GM15510 (cell line): ENCODE data around the gene SLC39A1.

Experiments used
- POLR2A ChIP-seq: IDR thresholded peaks from 3 replicates; pipeline ENCODE4 v1.6.1; 2011; ENCODE audit warnings: borderline replicate concordance; ENCODE audit not compliant: insufficient read length; ENCODE audit errors: extremely low read depth

The SLC39A1 gene

DNA sequence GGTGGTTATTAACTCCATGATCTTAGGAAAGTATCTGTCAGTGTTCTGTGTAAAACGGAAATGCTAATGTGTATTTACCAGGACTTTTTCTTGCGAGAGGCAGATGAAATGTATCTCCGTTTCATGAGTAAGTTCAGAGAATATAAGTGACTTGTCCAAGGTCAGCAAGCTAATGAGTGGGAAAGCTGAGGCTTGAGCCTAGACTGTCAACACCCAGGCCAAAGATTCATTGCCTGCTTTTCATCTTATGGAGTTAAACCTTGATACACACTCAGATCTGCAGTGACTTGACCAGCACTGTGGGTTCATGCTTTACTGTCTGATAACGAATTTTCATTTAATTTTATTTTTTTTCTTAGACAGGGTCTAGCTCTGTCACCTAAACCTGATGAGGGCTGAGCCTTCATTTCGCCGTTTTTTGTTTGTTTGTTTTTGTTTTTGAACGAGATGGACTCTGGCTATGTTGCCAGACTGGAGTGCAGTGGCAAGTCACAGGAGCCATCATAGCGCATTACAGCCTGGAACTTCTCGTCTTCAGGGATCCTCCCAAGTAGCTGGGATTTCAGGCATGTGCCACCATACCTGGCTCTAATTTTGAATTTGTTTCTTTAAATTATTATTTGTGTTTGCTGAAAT lies 15.1 kb upstream of the SLC39A1 start:
- no peak for TF ChIP-seq POLR2A

DNA sequence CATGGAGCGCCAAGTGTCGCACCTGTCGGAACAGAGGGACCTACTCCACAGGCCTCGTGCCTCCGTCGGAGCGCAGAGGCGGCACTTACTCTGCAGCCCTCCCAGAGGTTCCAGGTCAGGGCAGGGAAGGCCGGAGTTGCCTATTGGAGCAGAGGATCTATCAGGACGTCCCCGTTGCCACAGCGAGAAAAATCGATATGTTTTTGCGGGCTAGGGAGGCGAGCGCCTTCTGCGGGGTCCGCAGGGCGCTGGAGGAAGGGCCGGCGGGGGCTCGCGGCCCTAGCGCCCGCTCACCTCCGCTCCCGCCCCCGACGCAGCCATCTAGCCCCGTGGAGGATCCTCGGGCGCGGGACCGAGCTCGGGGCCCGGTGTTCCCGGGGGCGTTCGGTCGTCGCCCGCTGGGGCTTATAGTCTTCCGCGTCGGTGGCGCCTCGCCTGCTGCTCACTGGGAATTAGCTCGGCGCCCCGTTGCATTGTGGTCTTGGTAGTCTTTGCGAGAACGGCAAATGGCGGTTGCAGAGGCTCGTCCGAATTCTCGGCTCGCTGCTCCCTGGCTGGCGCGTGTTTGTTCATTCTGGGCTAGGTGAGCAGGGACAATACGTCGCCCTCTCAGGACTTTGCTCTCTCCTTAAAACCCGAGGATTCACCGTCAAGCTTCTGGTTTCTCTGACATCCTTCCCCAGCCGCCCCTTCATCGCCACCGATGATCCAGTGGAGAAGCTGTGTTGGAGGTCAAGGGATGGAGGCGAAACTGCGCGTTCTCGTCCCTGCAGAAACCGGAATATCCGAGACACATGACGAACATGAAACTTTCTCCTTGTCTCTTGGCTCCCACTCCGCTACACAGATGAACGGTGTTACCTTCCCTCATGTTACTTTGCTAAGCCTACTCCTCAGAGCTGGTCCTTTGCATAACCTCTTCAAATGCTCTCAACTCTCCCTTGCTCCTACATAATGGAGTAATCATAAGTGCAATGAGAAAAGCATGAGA lies 14.2 kb upstream of the SLC39A1 start, which contains the start of gene JTB:
Gene JTB (minus strand): TSS at position 425 of the 991 bp plus-strand sequence. CDS start 422 bp downstream, at position 3.
- TF ChIP-seq POLR2A, result peak; percentile 95

DNA sequence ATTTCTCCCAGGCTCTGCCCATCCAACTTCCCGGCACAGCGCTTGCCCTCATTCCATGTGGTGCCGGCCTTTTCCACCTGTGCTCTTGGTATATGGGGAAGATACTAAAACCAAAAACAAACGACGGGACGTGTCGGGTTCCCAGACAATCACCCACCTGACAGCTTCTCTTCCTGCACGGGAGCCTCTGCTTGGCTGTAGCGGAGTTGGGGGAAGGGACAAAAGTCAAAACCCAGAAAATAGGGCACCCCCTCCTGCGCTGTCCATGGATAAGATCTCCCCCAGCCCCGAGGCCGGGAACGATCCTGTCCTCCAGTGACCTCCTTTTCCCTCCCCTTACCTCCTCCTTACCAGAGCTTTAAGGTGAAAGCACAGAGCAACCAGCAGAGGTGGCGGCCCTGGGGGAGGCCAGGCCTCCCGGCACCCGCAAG lies 13.5 kb upstream of the SLC39A1 start:
- TF ChIP-seq POLR2A, result no peak

DNA sequence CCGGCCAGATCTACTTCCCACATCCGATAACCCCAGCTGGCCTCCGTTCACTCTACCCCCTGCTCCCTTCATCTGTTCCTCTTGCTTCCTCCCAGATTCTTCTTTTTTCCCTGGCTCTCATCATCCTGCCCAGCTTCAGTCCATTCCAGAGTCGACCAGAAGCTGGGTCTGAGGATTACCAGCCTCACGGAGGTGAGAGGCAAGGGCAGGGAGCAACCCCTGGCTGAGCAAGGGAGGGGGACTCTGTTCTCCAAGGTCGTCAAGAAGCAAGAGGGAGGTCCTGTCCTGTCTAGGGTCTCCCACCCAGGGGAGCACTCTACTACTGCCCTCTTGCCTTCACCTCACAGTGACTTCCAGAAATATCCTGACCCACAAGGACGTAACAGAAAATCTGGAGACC lies 10.2 kb upstream of the SLC39A1 start:
- no peak for TF ChIP-seq POLR2A

DNA sequence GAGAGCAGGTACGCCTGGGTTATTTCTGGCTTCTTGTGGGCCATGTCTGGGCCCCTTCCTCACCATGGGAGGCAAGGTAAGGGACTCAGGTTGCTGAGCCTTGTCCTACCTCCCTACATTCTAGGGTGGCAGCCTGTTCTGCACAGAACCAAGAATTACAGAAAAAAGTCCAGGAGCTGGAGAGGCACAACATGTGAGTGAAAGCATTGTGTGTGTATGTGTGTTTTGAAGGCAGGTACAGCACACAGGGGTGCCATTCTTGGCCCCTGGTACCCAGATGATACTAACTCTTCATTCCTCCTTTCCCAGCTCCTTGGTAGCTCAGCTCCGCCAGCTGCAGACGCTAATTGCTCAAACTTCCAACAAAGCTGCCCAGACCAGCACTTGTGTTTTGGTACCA lies 9.7 kb upstream of the SLC39A1 start:
- no peak for TF ChIP-seq POLR2A

DNA sequence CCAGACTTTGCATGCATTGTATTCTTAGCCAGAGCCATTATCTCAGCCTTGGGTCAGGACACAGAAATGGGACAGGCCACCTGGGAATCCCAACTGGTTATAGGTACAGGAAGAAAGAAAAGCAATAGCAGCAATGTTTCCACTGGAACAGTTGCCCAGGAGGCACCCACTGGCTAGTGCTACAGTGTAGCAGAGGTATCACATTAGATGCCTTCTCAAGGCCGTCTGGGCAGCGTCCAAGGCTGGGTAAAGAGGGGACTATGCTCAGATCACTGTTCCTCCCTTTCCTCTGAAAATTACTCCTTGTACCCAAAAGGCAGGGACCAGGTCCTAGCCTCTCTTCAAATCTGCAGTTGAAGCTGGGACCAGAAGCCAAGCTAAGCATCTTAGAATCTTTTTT lies 7.0 kb upstream of the SLC39A1 start:
- TF ChIP-seq POLR2A, result no peak

DNA sequence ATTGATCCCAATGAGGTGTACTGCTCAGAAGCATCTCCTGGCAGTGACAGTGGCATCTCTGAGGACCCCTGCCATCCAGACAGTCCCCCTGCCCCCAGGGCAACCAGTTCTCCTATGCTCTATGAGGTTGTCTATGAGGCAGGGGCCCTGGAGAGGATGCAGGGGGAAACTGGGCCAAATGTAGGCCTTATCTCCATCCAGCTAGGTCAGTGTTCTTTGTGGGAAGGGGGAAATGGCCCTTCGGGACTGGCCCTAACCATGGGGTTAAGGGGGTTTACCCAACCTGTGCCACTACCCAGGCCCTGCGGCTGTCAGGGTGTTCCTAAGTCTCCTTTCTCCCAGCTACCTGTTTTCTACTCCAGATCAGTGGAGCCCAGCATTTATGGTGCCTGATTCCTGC lies 5.6 kb upstream of the SLC39A1 start:
- no peak for TF ChIP-seq POLR2A

DNA sequence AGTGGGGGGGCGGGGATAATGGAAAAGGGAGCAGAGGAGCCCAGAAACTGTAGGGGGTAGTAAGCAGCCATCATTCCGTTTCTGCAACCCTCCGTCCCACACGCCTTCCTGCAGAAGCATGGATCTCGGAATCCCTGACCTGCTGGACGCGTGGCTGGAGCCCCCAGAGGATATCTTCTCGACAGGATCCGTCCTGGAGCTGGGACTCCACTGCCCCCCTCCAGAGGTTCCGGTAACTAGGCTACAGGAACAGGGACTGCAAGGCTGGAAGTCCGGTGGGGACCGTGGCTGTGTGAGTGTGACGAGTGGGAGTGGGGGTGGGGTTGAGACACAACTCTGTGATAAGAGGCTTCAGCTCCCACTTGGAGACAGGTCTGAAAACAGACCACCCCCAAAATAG lies 5.1 kb upstream of the SLC39A1 start:
- no peak for TF ChIP-seq POLR2A

DNA sequence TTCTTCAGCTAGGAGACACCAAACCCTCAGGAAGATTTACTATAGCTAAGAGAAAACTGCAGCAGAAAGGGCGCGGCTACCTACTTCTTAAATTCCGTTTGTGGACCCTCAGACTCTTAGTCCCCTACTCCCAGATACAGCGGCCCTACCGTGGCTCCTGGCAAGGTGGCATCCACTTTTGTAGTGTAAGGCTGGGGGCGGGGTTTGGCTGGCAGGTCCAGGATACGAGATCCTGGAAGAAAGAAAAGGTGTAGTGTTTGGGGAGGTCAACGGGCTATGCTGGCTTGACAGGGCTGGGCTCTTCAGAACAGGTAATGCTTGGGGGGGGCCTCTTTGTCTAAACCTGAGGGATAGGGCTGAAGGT lies 4.6 kb upstream of the SLC39A1 start:
- no peak for TF ChIP-seq POLR2A

DNA sequence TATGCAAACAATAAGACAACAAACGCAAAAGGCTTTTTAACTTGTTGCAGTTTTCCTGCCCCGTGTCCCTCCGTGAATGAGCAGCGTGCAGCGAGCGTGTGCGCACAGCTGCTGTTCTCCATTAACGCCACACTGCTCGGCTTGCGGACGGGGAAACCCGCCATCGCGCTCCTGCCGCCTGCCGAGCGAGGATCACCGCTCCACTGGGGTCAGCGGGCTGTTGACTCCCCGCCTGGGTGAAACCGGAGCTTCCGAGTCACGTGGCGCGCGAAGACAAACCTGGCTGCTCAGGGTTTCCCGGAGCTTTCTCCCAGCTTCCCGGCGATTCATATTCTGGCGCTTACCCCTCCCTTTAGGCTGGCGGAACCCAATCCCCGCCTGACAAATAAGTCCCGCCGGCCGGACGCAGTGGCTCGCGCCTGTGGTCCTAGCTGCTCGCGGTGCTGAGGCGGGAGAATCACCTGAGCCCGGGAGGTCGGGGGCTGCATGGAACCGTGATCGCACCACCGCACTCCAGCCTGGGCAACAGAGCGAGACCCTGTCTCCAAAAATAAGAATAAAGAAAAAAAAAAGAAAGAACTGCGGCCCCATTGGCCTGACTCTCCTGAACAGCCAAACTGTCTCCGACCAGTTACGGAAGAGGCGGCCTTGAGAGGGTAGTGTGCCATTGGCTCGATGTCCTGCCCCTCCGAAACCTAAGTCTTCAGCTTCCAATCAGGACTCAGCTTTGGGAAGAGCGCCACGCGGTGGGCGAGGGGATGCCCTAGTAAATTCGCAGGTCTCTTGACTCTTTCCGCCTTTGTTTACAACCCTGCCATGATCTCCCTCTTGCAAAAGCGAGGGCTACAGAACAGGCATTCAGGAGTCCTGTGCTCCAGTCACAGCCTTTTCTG lies 4.0 kb upstream of the SLC39A1 start, which contains the start of gene CREB3L4:
Gene CREB3L4 (plus strand): TSS at position 796 of the 893 bp plus-strand sequence. CDS start 624 bp downstream, outside the sequence.
- peak; percentile 55 for TF ChIP-seq POLR2A

DNA sequence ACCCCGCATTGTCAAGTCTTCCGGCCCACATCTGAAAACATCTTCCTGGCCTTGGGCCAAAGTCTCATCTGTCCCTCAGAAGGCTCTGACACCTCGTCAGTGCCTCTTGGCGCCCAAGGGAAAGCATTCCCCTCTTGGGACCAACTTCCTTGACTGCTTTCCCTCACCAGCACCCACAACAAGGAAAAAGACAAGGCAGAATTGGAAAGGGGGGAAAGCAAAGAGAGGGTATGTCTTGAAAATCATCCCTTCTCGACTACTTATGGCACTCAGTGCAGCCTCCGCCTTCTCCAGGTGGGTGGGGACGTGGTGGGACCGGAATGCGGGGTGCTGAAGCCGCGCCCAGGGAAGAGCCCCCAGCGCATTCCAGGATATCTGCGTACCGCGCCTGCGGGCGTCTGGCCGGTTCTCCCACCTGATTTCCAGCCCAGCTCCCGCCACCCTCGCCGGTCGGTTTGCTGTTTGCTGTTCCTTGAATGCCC lies 554 bp upstream of the SLC39A1 start:
- no peak for TF ChIP-seq POLR2A

DNA sequence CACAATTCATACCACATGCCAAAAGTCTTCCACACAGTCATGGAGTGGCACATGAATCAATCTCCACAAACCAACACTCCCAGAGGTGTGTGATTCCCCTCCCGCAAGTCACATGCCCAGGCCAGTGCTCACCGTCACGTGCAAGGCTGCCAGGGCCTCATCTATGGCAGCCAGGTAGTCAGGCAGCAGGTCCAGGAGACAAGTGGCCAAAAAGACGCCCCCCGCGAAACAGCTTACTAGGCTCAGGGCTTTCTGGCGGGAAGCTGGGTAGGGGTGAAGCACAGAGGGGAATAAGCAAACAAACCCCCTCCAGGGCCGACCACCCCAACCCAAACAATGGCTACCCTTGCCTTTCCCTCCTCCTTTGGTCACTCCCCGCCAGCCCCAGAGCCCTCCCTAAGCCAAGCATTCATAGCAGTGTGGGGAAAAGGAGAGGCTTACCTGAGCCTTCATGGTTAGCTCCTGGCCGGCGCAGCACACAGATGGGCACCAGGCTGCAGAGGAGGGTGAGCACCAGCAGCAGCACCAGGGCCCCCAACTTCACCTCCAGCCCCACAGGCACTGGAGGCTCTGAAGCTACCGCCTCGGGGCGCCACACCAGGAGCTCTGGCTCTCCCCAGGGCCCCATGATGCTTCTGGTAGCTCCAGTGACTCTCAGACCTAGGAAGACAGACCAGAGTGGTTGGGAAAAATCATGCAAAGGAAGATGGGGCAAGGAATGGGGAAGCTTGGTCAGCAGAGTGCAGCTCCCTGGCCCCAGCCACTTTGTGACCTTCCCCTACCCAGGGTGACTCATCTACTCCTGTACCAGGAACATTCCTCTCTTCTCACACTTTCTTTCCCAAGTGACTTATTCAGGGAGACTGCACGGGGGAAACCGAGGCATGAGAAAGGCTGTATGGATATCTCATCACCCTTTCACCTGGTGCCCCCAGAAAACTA lies 978 bp downstream of the SLC39A1 start:
- peak; percentile 15 for TF ChIP-seq POLR2A

DNA sequence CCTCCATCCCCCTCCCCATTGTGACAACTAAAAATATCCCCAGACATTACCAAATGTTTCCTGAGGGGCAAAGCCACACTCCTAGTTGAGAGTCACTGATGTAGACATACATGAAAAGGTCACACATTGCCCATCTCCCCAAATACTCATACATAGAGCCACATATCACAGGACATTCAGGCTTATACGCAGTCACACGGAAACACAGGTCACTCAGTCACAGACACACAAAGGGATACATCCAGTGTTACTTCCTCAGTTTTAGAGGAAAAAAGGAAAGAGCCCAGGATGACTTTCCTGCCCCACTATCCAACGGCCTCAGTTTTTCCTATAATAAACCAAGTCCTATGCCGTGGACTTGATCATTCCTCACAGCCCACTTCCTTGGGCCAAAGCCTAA lies 1.9 kb downstream of the SLC39A1 start:
- TF ChIP-seq POLR2A, result no peak
